Measurements from ENCODE around the gene SMC5.
"Not testable (repeated sequence)": the region's sequence is repeated elsewhere in the genome, so short reads cannot be mapped to it uniquely, and the experiment has no call there.

The SMC5 gene

GRCh38 chr9:70374962-70375618 lies 116.3 kb downstream of the SMC5 start:
- no peak for DNase-seq

GRCh38 chr9:70382046-70382708 lies 123.4 kb downstream of the SMC5 start:
- no peak for DNase-seq

- no peak for DNase-seq
These were observed 124.2 kb downstream of the SMC5 start for GRCh38 chr9:70382709-70383605.

- no peak for DNase-seq
These were observed 126.6 kb downstream of the SMC5 start for GRCh38 chr9:70385426-70385825.

GRCh38 chr9:70387663-70388062 lies 128.9 kb downstream of the SMC5 start:
- no peak for DNase-seq

- DNase-seq: no peak
These were observed 130.4 kb downstream of the SMC5 start for GRCh38 chr9:70389188-70389587.

- DNase-seq: no peak
These were observed 131.0 kb downstream of the SMC5 start for GRCh38 chr9:70389621-70390266.

- DNase-seq: no peak
These were observed 132.2 kb downstream of the SMC5 start for GRCh38 chr9:70390933-70391341.

- DNase-seq: no peak
These were observed 133.4 kb downstream of the SMC5 start for GRCh38 chr9:70392189-70392588.

- DNase-seq: no peak
These were observed 134.1 kb downstream of the SMC5 start for GRCh38 chr9:70392850-70393249.

- DNase-seq: no peak
These were observed 136.9 kb downstream of the SMC5 start for GRCh38 chr9:70395652-70396051.

GRCh38 chr9:70398145-70398556 lies 139.4 kb downstream of the SMC5 start:
- DNase-seq: no peak

GRCh38 chr9:70399141-70399540 lies 140.4 kb downstream of the SMC5 start:
- no peak for DNase-seq

- no peak for DNase-seq
These were observed 141.5 kb downstream of the SMC5 start for GRCh38 chr9:70400107-70400892.

- DNase-seq: not testable (repeated sequence)
These were observed 142.5 kb downstream of the SMC5 start for GRCh38 chr9:70401241-70401640.

GRCh38 chr9:70402213-70402612 lies 143.4 kb downstream of the SMC5 start:
- DNase-seq: no peak

GRCh38 chr9:70403166-70403565 lies 144.4 kb downstream of the SMC5 start:
- no peak for DNase-seq

GRCh38 chr9:70403618-70404025 lies 144.8 kb downstream of the SMC5 start:
- DNase-seq: no peak

- DNase-seq: no peak
These were observed 145.5 kb downstream of the SMC5 start for GRCh38 chr9:70404261-70404660.
